Upper lobe of left lung (tissue), 6 donors: ENCODE results near the gene CKS2. TPM values are rescaled to one million over a fixed set of nuclear protein-coding genes. Genes with fewer than 3 reads are reported as not detected.
A peak's percentile ranks its signal among the peaks of the same experiment; 100 is the strongest.

Experiments used
- ATAC-seq, 2 donors: fragments of 200-7000 bp; cut with Tn5 transposase; one replicate each; pipeline ENCODE4 v1.9.1; 2022; ENCODE audit warnings: mild to moderate bottlenecking in 2 of 2, moderate library complexity in 2 of 2; ENCODE audit not compliant: low FRiP score in 2 of 2
- DNase-seq, 2 donors: peaks; one replicate each; pipeline ENCODE4 v3.0.0-alpha.2; 2019 to 2020
- H3K27ac ChIP-seq, 4 donors: fragments of 200-600 bp; sonication (generic); one replicate each; pipeline ENCODE4 v1.5.1; 2016 to 2019
- H3K27me3 ChIP-seq, 4 donors: fragments of 200-600 bp; sonication (generic); one replicate each; pipeline ENCODE4 v1.5.1; 2017 to 2019
- H3K36me3 ChIP-seq, 4 donors: fragments of 200-600 bp; sonication (generic); one replicate each; pipeline ENCODE4 v1.5.1; 2016 to 2019
- H3K4me1 ChIP-seq, 4 donors: fragments of 200-600 bp; sonication (generic); one replicate each; pipeline ENCODE4 v1.5.1; 2018 to 2019
- H3K4me3 ChIP-seq, 4 donors: fragments of 200-600 bp; sonication (generic); one replicate each; pipeline ENCODE4 v1.5.1; 2017 to 2019; ENCODE audit warnings: mild to moderate bottlenecking in 2 of 4, moderate library complexity in 1 of 4
- H3K9me3 ChIP-seq, 4 donors: fragments of 200-600 bp; sonication (generic); one replicate each; pipeline ENCODE4 v1.5.1; 2018 to 2019
- EP300 ChIP-seq, 4 donors: sonication (generic); formaldehyde crosslinking; IDR thresholded peaks; one replicate each; pipeline ENCODE4 v1.5.1; 2017; ENCODE audit warnings: antibody characterized with exemption in 4 of 4, control low read depth in 2 of 4
- POLR2A ChIP-seq, 4 donors: fragments of 450-650 bp; IDR thresholded peaks; one replicate each; pipeline ENCODE4 v1.5.1; 2016 to 2017; ENCODE audit warnings: antibody characterized with exemption in 4 of 4, mild to moderate bottlenecking in 2 of 4
- POLR2AphosphoS5 ChIP-seq, 2 donors: sonication (generic); formaldehyde crosslinking; IDR thresholded peaks; one replicate each; pipeline ENCODE4 v1.5.1; 2017; ENCODE audit warnings: antibody characterized with exemption in 2 of 2
- WGBS, 2 donors: methylation state at CpG; one replicate each; pipeline ENCODE4 v1.1.5; 2017 to 2018; 5-methylcytosine and 5-hydroxymethylcytosine counted together
- small RNA-seq, 4 donors: library from RNA; depleted of rRNA; stranded (forward); fragments of <200 nt; gene quantifications; one replicate each; pipeline ENCODE3, GENCODE V24; 2016
- total RNA-seq, 6 donors: library from RNA; depleted of rRNA in 4 of 6; stranded (reverse); fragments of >200 nt in 4 of 6; gene quantifications; one replicate each; pipeline versions ENCODE4 v1.1.0 to v1.2.1, GENCODE V29; 2016 to 2021
- TF ChIP-seq, protein P1 (sequence below), 6 experiments: fragments of 450-650 bp in 4 of 6; fragments of 200-600 bp in 2 of 6; sonication (generic) in 2 of 6; IDR thresholded peaks; one replicate each; pipeline ENCODE4 v1.5.1; 2016 to 2019; ENCODE audit warnings: antibody characterized with exemption in 6 of 6
- donor health status: DM: no; HTN: no; CAD: no; lungs with moderate emphysema.
- donor health status: DM: no; HTN: yes; CAD: no; lungs with severe emphysema.

The CKS2 gene
- total RNA-seq, 6 donors from 2014 or later = 13.0 to 107 (median 22.7) TPM

DNA sequence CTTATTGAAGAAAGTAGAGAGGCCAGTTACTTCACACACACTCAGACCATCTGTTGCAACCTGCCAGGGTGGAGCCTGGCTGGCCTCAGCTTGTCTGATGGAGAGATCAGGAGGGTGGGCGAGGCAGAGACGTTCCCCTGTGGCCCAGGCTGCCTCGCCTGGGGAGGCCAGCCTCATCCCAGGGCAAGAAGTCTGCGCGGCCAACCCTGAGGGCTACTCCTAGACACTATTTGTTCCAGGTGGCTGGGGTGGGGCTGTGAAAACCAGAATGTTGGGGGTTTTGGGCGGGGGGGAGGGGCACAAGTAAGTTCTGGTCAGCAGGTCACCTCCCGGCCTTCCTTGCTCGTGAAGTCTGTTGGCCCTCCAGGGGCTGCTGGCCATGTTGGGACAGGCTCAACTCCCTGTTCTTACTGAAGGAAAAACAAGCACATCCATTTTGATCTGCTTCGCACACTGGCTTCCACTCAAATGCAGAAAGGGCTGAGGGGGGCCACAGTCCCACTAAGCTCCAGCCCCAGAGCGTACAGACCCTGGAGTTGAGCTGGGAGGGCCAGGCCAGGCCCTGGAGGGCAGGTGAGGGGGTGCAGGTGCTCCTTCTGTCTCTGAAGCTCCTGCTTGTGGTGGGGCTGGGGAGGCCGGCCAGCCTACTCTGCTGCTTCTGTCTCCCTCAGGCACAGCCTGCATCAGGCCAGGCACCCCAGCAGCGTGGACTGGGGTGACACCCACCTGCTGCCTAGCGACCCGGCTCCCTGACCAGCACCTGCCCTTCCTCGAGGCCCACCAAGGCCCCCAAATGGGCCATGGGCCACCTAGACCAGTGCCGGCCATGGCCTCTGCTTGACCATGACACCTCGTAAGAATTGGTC, 53.9 kb downstream of the CKS2 start:
- Histone ChIP-seq H3K36me3 (peaks cover 9 to 30% (median 24%) of the 10 kb centered on the region in 4 donors), H3K9me3 (no peaks in the 10 kb centered on the region), H3K4me1 (peaks cover 7 to 20% (median 10%) of the 10 kb centered on the region in 4 donors), H3K27ac (no peak overlapping the region), H3K27me3 (no peaks in the 10 kb centered on the region), H3K4me3 (no peak overlapping the region)
- WGBS, 2 donors = 88 to 91% methylated on average over 9 to 17 of the region's 17 CpGs
- no peak for ATAC-seq
- DNase-seq = peak in 1 of 2 donors; percentile 73
- no peak for TF ChIP-seq POLR2AphosphoS5 (IDR thresholded peaks at IDR 0.05)
- no peak for TF ChIP-seq EP300 (IDR thresholded peaks at IDR 0.05)
- TF ChIP-seq, protein P1, sequence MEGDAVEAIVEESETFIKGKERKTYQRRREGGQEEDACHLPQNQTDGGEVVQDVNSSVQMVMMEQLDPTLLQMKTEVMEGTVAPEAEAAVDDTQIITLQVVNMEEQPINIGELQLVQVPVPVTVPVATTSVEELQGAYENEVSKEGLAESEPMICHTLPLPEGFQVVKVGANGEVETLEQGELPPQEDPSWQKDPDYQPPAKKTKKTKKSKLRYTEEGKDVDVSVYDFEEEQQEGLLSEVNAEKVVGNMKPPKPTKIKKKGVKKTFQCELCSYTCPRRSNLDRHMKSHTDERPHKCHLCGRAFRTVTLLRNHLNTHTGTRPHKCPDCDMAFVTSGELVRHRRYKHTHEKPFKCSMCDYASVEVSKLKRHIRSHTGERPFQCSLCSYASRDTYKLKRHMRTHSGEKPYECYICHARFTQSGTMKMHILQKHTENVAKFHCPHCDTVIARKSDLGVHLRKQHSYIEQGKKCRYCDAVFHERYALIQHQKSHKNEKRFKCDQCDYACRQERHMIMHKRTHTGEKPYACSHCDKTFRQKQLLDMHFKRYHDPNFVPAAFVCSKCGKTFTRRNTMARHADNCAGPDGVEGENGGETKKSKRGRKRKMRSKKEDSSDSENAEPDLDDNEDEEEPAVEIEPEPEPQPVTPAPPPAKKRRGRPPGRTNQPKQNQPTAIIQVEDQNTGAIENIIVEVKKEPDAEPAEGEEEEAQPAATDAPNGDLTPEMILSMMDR (IDR thresholded peaks at IDR 0.05) = no peak
- no peak for TF ChIP-seq POLR2A (IDR thresholded peaks at IDR 0.05)

DNA sequence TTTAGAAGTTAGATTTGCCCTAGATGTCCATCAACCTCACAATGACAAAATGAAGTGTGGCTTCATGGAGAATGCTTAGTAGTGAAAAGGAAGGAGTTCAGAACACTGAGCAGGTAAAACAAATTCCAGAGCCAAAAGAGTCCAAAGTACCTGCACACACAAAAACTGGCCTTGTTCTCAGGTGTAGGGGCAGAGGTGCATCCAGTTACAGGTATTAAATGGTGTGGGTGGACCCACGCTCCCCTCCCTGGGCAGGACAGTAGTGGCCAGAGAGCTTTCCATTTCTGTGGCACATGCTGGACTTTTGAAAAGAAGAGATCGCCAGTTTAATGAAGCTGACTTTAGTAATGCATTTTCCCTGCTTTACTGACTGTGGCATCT, 54.5 kb downstream of the CKS2 start:
- H3K27ac ChIP-seq = no peak overlapping the region
- no peak overlapping the region for H3K4me3 ChIP-seq
- TF ChIP-seq EP300 (IDR thresholded peaks at IDR 0.05) (no peak), POLR2A (IDR thresholded peaks at IDR 0.05) (no peak), POLR2AphosphoS5 (IDR thresholded peaks at IDR 0.05) (no peak)
- TF ChIP-seq, protein P1 (IDR thresholded peaks at IDR 0.05) = no peak
- H3K27me3 ChIP-seq = no peaks in the 10 kb centered on the region
- peaks cover 1 to 14% (median 3%) of the 10 kb centered on the region in 4 donors for H3K4me1 ChIP-seq
- H3K36me3 ChIP-seq = peaks cover 9 to 24% (median 22%) of the 10 kb centered on the region in 4 donors
- no peaks in the 10 kb centered on the region for H3K9me3 ChIP-seq
- no peak for ATAC-seq
- WGBS, 2 donors = 92 to 93% methylated on average over 2 of the region's 2 CpGs
- no peak for DNase-seq

Small RNAs within 50 kb of the gene (small RNA-seq; reads per million reads assigned to genes)
- gene MIR3153 = 0 reads per million in 4 donors

Other genes with a start within 250 kb of the CKS2 start
- gene SHC3, start 132.4 kb upstream of the CKS2 start, total RNA-seq = 10 to 100 TPM; 11.0 to 22.0 (median 14.0) TPM
- gene SECISBP2, start 7.3 kb downstream of the CKS2 start, total RNA-seq = 100 to 1,000 TPM in 2 of 6 donors, 10 to 100 TPM in 4; 42.0 to 113 (median 60.0) TPM
- 10 to 100 TPM; 24.6 to 61.3 (median 41.8) TPM for gene SEMA4D, start 186.9 kb downstream of the CKS2 start, total RNA-seq